Brain microvascular endothelial cell (primary cell): ENCODE measurements around the gene TM4SF1.

Experiments
- DNase-seq: peaks from one replicate; pipeline ENCODE4 v3.0.0-alpha.2; 2020
- H3K27ac ChIP-seq: fragments of 250-450 bp; sonication (Bioruptor Pico); 2 replicates; pipeline ENCODE4 v1.5.1; 2020; ENCODE audit warnings: mild to moderate bottlenecking, moderate library complexity
- H3K27me3 ChIP-seq: fragments of 250-450 bp; sonication (Bioruptor Pico); replicated peaks from 2 replicates; pipeline ENCODE4 v1.5.1; 2020; ENCODE audit warnings: mild to moderate bottlenecking
- H3K36me3 ChIP-seq: fragments of 250-450 bp; sonication (Bioruptor Pico); replicated peaks from 2 replicates; pipeline ENCODE4 v1.5.1; 2020; ENCODE audit warnings: mild to moderate bottlenecking
- H3K4me3 ChIP-seq: 2 replicates; pipeline ENCODE4 v1.5.1; 2011; ENCODE audit warnings: low read depth, mild to moderate bottlenecking, control low read depth, low read length, moderate library complexity
- in situ Hi-C: cut with HindIII; loops from 2 replicates; pipeline ENCODE4 v1.10.0; 2017; ENCODE audit warnings: low sequenced_read_pairs, low pct_ligation_motif_present
- TF ChIP-seq, protein P1 (sequence below): IDR thresholded peaks from 2 replicates; pipeline ENCODE4 v1.5.1; 2011; ENCODE audit warnings: low read depth, mild to moderate bottlenecking, moderate library complexity, low read length, control low read depth, inconsistent platforms; ENCODE audit errors: missing control alignments

The TM4SF1 gene

DNA sequence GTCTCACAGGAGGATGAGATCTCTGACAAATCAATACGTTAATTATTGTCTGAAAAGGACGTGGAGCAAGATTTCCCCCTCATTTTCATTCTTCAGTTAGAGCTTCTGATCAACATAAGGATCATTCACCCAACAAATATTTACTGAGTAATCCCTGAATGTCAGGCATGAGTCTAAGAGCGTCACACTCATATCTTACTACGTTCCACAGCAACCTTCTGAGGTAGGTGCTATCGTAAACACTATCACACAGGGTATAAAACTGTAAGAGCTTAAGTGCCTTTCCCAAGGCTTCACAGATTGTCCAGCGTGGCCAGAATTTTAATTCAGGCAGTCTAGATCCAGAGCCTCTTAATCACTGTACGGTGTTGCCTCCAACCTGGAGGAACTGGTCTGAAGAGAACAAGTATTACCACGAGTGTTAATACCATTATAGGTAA lies 10.6 kb upstream of the TM4SF1 start:
- in situ Hi-C loops: no loop called here
- H3K27me3 ChIP-seq: no peaks in the 10 kb centered on the region
- no peaks in the 10 kb centered on the region for H3K36me3 ChIP-seq
- H3K4me3 ChIP-seq: no peak overlapping the region
- peak overlapping the region; percentile 99 for H3K27ac ChIP-seq
- TF ChIP-seq, protein P1, sequence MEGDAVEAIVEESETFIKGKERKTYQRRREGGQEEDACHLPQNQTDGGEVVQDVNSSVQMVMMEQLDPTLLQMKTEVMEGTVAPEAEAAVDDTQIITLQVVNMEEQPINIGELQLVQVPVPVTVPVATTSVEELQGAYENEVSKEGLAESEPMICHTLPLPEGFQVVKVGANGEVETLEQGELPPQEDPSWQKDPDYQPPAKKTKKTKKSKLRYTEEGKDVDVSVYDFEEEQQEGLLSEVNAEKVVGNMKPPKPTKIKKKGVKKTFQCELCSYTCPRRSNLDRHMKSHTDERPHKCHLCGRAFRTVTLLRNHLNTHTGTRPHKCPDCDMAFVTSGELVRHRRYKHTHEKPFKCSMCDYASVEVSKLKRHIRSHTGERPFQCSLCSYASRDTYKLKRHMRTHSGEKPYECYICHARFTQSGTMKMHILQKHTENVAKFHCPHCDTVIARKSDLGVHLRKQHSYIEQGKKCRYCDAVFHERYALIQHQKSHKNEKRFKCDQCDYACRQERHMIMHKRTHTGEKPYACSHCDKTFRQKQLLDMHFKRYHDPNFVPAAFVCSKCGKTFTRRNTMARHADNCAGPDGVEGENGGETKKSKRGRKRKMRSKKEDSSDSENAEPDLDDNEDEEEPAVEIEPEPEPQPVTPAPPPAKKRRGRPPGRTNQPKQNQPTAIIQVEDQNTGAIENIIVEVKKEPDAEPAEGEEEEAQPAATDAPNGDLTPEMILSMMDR: no peak
- DNase-seq: peak; percentile 91

DNA sequence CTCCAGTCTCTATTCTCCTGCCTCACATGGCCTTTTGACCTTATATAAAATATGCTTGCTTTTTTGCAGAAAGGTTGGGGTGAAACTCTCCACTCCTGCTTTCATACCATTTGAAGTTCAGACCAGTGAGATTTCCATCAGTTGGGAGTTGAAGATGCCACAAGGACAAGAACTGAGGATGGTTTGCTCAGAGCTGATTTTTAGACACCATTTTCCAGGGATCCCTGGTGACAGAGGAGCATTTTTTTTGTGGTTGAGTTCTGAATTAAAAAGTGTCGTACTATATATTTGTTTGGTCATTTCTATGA lies 8.8 kb upstream of the TM4SF1 start:
- H3K36me3 ChIP-seq: no peaks in the 10 kb centered on the region
- in situ Hi-C loops: no loop called here
- TF ChIP-seq, protein P1: no peak
- no peak overlapping the region for H3K4me3 ChIP-seq
- no peaks in the 10 kb centered on the region for H3K27me3 ChIP-seq
- peak overlapping the region; percentile 99 for H3K27ac ChIP-seq
- no peak for DNase-seq

- Histone ChIP-seq H3K27ac (peak overlapping the region; percentile 99), H3K36me3 (no peaks in the 10 kb centered on the region), H3K4me3 (no peak overlapping the region), H3K27me3 (no peaks in the 10 kb centered on the region)
- TF ChIP-seq, protein P1: no peak
- in situ Hi-C loops: no loop called here
- DNase-seq: no peak
Measured at GRCh38 chr3:149385617-149386298, 8.3 kb upstream of the TM4SF1 start.

GRCh38 chr3:149384911-149385321 lies 7.5 kb upstream of the TM4SF1 start:
- TF ChIP-seq, protein P1: no peak
- no peak overlapping the region for H3K4me3 ChIP-seq
- in situ Hi-C loops: no loop called here
- peak overlapping the region; percentile 99 for H3K27ac ChIP-seq
- H3K36me3 ChIP-seq: no peaks in the 10 kb centered on the region
- H3K27me3 ChIP-seq: no peaks in the 10 kb centered on the region
- DNase-seq: peak; percentile 75

DNA sequence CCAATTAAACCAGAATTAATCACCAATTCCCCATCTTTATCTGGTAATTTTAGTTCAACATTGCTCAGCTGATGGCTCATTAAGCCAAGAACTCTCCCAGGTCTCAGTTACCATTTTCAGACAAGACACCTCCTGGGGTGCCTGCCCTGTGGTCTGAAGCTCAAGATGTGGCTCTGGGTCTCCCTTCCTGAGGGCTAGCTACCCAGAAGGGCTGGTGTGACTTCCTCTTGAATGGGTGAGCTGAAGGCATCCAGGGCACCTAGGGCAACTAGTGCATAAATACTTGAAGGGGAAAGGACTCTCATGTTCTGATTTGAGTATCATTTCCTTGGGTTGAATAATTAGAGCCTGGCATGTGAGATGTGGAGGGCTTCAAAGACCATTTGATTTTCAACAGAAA lies 6.7 kb upstream of the TM4SF1 start:
- TF ChIP-seq, protein P1: no peak
- H3K36me3 ChIP-seq: no peaks in the 10 kb centered on the region
- no peak overlapping the region for H3K27ac ChIP-seq
- H3K27me3 ChIP-seq: no peaks in the 10 kb centered on the region
- no peak for DNase-seq
- in situ Hi-C loops: no loop called here
- no peak overlapping the region for H3K4me3 ChIP-seq

DNA sequence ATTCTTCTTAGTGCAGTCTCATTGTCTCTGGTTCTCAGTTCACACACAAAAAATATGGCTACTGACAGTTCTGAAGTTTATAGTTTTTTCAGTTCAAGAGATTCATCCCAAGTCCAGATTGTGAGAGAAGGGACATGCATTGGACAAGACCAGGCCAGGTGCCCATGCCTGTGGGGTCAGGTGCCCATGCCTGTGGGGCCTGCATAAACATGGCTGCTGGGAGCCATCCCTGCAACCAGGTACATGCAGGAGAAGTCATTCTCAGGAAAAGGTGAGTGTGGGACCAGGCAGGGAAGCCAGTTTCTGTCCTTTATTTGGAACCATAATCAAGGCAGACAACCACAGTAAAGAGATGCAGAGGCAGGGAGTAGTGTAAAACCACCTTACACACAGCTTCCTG lies 6.3 kb upstream of the TM4SF1 start:
- TF ChIP-seq, protein P1: no peak
- in situ Hi-C loops: no loop called here
- no peak overlapping the region for H3K27ac ChIP-seq

More for the DNA sequence above, 6.3 kb upstream of the TM4SF1 start:
- H3K36me3 ChIP-seq: no peaks in the 10 kb centered on the region
- H3K27me3 ChIP-seq: no peaks in the 10 kb centered on the region
- H3K4me3 ChIP-seq: no peak overlapping the region
- no peak for DNase-seq
